PFSK-1 (cell line): ENCODE data around the gene TAS2R10.

Experiments
- FOXP2 ChIP-seq: optimal IDR thresholded peaks from 2 replicates; pipeline ENCODE3; 2011; ENCODE audit warnings: borderline replicate concordance, control low read depth, inconsistent platforms; ENCODE audit not compliant: insufficient read depth; ENCODE audit errors: extremely low read length, extremely low read depth
- POLR2AphosphoS5 ChIP-seq: IDR thresholded peaks from 2 replicates; pipeline ENCODE4 v1.6.1; 2012; ENCODE audit warnings: low read depth, mild to moderate bottlenecking, control low read depth, low read length, moderate library complexity
- REST ChIP-seq, 2 experiments: IDR thresholded peaks; 2 replicates each; pipeline versions ENCODE4 v1.6.1 to v1.8.0; 2011 to 2012; ENCODE audit warnings: low read depth in 2 of 2, low read length in 2 of 2, control low read depth in 1 of 2, inconsistent platforms in 1 of 2, mild to moderate bottlenecking in 1 of 2, moderate library complexity in 1 of 2; ENCODE audit not compliant: insufficient read depth in 1 of 2
- SIN3A ChIP-seq: IDR thresholded peaks from 2 replicates; pipeline ENCODE4 v1.6.1; 2012; ENCODE audit warnings: mild to moderate bottlenecking, low read length, moderate library complexity, borderline replicate concordance; ENCODE audit not compliant: insufficient read depth
- TAF1 ChIP-seq: IDR thresholded peaks from 2 replicates; pipeline ENCODE4 v1.6.1; 2012; ENCODE audit warnings: low read length, control low read depth, borderline replicate concordance; ENCODE audit not compliant: insufficient read depth

GRCh38 chr12:10829994-10830393, 3.8 kb upstream of the TAS2R10 start:
- TF ChIP-seq REST (IDR thresholded peaks at IDR 0.05; ENCODE audit: insufficient read depth in 1 of 2, low read depth in 2 of 2, low read length in 2 of 2) (no peak), POLR2AphosphoS5 (no peak), FOXP2 (no peak), SIN3A (no peak), TAF1 (no peak)
